ENCODE results near the gene NCOR1. TPM values are rescaled to one million over a fixed set of nuclear protein-coding genes. Genes with fewer than 3 reads are reported as not detected.

NCOR1 gene
- total and polyA plus RNA-seq, 9 of the 15 experiments (the other 6 are each of a cell fraction or from before 2014, with no cell fraction given) = 20.2 to 66.5 (median 50.9) TPM

DNA sequence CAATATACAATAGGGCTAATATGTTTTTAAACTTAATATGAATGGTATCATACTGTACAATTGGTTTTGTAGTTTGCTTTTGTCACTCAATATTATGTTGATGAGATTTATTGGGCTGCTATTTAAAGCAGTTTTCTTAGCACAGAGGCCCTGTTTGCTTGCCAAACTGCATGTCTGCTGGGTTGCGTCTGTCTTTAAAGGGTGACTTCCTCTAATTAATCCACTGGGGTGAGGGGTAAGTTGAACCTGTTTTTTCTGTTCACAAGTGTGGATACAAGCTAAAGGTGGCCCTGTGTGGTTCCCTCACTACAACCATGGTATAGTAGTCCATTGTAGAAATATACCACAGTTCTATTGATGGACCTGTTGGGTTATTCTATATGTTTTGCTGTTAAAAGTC is 196.0 kb downstream of the NCOR1 start (continued):
- TF ChIP-seq PRPF4 (IDR thresholded peaks at IDR 0.05; ENCODE audit: insufficient read depth, low read depth, low read length, poor library complexity, severe bottlenecking) (no peak), IFI16 (CRISPR knock-in tag; IDR thresholded peaks at IDR 0.05) (no peak), SREBF1 (IDR thresholded peaks at IDR 0.05; ENCODE audit: borderline replicate concordance, low read depth, low read length) (no peak), ZNF764 (CRISPR knock-in tag; IDR thresholded peaks at IDR 0.05; ENCODE audit: low read depth) (no peak), MAZ (CRISPR knock-in tag; conservative IDR thresholded peaks at IDR 0.05 in 1 of 2, IDR thresholded peaks at IDR 0.05 in 1 of 2) (no peak)
- TF ChIP-seq, protein P1, sequence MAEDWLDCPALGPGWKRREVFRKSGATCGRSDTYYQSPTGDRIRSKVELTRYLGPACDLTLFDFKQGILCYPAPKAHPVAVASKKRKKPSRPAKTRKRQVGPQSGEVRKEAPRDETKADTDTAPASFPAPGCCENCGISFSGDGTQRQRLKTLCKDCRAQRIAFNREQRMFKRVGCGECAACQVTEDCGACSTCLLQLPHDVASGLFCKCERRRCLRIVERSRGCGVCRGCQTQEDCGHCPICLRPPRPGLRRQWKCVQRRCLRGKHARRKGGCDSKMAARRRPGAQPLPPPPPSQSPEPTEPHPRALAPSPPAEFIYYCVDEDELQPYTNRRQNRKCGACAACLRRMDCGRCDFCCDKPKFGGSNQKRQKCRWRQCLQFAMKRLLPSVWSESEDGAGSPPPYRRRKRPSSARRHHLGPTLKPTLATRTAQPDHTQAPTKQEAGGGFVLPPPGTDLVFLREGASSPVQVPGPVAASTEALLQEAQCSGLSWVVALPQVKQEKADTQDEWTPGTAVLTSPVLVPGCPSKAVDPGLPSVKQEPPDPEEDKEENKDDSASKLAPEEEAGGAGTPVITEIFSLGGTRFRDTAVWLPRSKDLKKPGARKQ (CRISPR knock-in tag; IDR thresholded peaks at IDR 0.05) = no peak
- TF ChIP-seq, protein P2, sequence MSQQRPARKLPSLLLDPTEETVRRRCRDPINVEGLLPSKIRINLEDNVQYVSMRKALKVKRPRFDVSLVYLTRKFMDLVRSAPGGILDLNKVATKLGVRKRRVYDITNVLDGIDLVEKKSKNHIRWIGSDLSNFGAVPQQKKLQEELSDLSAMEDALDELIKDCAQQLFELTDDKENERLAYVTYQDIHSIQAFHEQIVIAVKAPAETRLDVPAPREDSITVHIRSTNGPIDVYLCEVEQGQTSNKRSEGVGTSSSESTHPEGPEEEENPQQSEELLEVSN (IDR thresholded peaks at IDR 0.05; ENCODE audit: borderline replicate concordance in 1 of 2, extremely low read depth in 1 of 2, insufficient read depth in 1 of 2, insufficient read length in 1 of 2, low read depth in 1 of 2, low read length in 1 of 2, poor library complexity in 1 of 2, severe bottlenecking in 1 of 2) = no peak
- TF ChIP-seq, protein P3, sequence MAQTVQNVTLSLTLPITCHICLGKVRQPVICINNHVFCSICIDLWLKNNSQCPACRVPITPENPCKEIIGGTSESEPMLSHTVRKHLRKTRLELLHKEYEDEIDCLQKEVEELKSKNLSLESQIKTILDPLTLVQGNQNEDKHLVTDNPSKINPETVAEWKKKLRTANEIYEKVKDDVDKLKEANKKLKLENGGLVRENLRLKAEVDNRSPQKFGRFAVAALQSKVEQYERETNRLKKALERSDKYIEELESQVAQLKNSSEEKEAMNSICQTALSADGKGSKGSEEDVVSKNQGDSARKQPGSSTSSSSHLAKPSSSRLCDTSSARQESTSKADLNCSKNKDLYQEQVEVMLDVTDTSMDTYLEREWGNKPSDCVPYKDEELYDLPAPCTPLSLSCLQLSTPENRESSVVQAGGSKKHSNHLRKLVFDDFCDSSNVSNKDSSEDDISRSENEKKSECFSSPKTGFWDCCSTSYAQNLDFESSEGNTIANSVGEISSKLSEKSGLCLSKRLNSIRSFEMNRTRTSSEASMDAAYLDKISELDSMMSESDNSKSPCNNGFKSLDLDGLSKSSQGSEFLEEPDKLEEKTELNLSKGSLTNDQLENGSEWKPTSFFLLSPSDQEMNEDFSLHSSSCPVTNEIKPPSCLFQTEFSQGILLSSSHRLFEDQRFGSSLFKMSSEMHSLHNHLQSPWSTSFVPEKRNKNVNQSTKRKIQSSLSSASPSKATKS (CRISPR knock-in tag; IDR thresholded peaks at IDR 0.05) = no peak
